GM13977 (cell line): ENCODE measurements around the gene FHIT.

ENCODE experiments used
- DNase-seq: peaks from one replicate; pipeline ENCODE4 v3.0.0; 2012; ENCODE audit warnings: low spot score
- CTCF ChIP-seq: IDR thresholded peaks from 2 replicates; pipeline ENCODE4 v1.5.1; 2012; ENCODE audit warnings: mild to moderate bottlenecking, control low read depth; ENCODE audit not compliant: insufficient read depth; ENCODE audit errors: extremely low read depth, missing control alignments
- in situ Hi-C: fragments of 300-500 bp; cut with MboI; formaldehyde crosslinking; loops from one replicate; pipeline ENCODE4 v1.12.0; 2022; ENCODE audit warnings: low sequenced_read_pairs, low pct_unique_long_range_greater_than_20kb, mixed read lengths, inconsistent platforms; ENCODE audit not compliant: unreplicated experiment

FHIT gene

GRCh38 chr3:60298141-60298540 is 953.1 kb downstream of the FHIT start:
- in situ Hi-C loops, result no loop called here

GRCh38 chr3:60294181-60294580 is 957.1 kb downstream of the FHIT start:
- DNase-seq, result no peak
- in situ Hi-C loops, result no loop called here
- TF ChIP-seq CTCF, result no peak

More at GRCh38 chr3:60298141-60298540, 953.1 kb downstream of the FHIT start:
- DNase-seq, result no peak
- no peak for TF ChIP-seq CTCF

- no peak for DNase-seq
- in situ Hi-C loops, result no loop called here
These were observed 960.1 kb downstream of the FHIT start for GRCh38 chr3:60291115-60291514.

GRCh38 chr3:60290122-60290492 is 961.1 kb downstream of the FHIT start:
- DNase-seq, result no peak
- no peak for TF ChIP-seq CTCF
- in situ Hi-C loops, result no loop called here

More at GRCh38 chr3:60291115-60291514, 960.1 kb downstream of the FHIT start:
- TF ChIP-seq CTCF, result no peak

GRCh38 chr3:60289341-60290121 is 961.7 kb downstream of the FHIT start:
- in situ Hi-C loops, result no loop called here
- no peak for TF ChIP-seq CTCF
- DNase-seq, result no peak

- in situ Hi-C loops, result no loop called here
- DNase-seq, result no peak
- no peak for TF ChIP-seq CTCF
These were observed 968.4 kb downstream of the FHIT start for GRCh38 chr3:60282866-60283265.
